HTR-8/SVneo (cell line): ENCODE results near the gene BOLA2.
"Not testable (repeated sequence)": the region's sequence is repeated elsewhere in the genome, so short reads cannot be mapped to it uniquely, and the experiment has no call there.

Experiments used
- DNase-seq: peaks from one replicate; pipeline ENCODE4 v3.0.0; 2011; ENCODE audit warnings: low spot score, mixed read lengths; ENCODE audit not compliant: insufficient read length
- FAIRE-seq: peaks from 2 replicates; lab custom pipeline; 2011; peaks lifted over from hg19 to GRCh38; lab: Jason Lieb, UNC

BOLA2 gene

DNA sequence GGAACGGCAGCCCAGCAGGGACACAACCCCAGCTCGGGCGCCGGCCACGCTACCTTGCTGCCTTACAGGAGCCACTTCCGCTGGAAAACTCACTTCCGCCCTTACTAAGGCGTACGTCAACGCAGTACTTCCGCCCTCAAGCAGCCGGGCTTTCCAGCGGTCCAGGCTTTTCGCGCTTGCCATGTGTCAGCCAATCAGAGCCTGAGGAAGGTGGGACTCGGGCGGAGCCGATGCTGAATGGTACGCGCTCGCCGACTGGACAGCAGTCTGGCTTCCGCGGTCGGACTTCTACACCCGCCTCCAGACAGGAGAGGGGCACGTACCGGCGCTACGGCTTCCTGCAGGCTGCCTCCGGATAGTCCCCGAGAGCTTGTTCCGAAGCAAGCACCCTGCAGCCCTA lies at the start of gene BOLA2, which contains the start of gene SLX1B:
Gene BOLA2, minus strand, starts transcription at position 83 of the 400 bp plus-strand sequence. CDS start 98 bp downstream, outside the sequence.
Gene SLX1B, plus strand, starts transcription at position 265 of the 400 bp plus-strand sequence.
- not testable (repeated sequence) for DNase-seq
- peak; percentile 94 for FAIRE-seq

DNA sequence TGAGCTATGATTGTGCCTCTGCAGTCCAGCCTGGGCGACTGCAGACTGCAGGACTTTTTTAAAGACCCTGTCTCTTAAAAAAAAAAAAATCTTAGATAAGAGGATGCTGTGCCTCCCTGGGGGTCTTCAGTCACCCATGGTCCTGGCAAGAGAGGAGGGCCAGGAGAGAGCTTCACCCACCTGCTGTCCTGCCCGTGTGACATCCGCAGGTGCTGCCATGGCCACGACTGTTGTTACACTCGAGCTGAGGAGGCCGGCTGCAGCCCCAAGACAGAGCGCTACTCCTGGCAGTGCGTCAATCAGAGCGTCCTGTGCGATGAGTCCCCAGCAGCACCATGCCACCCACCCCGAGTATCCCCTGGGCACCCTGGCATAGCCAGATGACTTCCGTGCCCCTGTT lies 28.1 kb upstream of the BOLA2 start:
- not testable (repeated sequence) for FAIRE-seq, DNase-seq

DNA sequence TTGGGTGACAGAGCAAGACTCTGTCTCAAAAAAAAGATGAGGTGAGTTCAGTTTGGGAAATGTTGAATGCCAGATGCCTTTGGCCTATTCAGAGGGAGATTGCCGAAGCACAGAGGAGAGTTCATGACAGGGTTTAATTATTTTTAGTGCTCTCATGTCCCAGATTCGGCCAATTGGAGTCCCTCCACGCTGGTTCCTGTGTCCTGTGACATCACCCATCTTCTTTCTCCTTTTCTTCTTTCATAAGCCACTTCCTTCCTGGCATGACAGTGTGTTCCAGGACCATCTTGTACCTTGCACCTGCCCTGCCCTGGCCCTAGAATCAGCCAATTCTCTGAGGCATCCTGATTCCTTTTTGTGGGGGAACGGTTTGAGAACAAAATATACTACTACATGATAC lies 17.9 kb upstream of the BOLA2 start:
- FAIRE-seq, DNase-seq: not testable (repeated sequence)

DNA sequence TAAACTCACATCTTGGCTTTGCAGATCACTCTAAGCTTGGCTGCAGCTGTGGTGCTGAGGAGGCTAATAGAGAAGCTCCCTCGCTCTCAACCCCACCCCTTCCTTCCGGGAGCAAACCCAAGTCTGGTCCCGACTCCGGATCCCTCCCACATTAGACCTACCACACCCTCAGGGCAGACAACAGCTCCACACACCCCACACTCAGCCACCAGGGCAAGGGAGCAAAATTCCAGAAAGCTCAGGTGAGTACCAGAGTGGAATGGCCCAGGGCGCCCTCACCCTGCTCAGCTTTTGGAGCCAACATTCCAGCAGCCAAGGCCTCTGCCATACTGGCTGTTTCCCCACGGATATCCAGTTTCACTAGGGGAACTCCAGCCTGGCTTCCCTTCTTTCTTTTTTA lies 15.5 kb upstream of the BOLA2 start:
- not testable (repeated sequence) for DNase-seq, FAIRE-seq

DNA sequence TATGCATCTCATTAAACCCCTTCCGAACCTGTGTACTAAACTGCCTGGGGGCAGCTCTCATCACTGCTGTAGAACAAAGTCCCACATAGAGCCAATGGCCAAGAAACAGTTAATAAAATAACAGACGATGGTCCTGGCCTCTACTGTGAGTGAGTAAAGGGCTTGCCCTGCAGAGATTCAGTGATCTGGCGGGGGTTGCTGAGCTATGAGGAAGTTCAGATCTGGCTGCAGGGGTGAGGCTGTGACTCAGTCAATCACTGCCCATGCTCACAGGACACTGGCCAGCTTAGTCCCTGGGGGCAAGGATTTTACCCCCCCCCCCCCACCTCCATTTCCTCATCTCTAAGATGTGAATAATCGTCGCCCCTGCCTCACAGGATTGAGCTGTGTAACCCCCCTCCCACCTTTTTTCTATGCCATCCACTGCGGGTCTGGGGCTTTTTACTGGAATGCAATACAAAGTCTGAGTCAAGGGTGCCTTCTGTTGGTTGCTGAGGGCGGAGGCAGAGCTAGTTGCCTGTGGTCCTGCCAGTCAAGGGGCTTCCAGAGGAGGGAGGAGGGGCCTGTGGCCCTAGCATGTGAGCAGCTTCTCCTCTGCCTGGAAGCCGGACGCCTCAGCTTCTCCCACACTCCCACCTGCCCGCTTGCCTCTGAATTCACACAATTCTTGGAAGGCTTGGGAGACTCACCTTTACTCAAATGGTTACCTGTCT lies 13.7 kb upstream of the BOLA2 start:
- DNase-seq, FAIRE-seq: not testable (repeated sequence)

DNA sequence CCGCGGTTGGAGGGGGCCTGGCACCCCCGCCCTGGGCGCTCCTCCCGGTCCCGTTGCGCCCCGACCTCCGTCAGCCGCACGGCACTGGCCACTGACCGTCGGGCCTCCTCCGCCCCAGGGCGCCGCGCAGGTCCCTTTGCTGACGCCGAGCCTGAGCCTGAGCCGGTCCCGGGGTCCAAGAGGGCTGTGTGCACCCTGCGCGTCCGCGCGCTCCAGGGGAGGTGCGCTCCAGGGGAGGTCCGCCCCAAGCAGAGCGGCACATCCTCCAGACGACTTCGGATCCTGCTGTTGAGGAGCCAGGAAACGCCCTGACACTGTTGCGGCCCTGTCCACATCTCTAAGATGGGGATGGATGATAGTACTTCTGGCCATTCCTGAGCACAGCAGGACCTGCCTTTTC lies 12.8 kb upstream of the BOLA2 start:
- not testable (repeated sequence) for DNase-seq, FAIRE-seq

DNA sequence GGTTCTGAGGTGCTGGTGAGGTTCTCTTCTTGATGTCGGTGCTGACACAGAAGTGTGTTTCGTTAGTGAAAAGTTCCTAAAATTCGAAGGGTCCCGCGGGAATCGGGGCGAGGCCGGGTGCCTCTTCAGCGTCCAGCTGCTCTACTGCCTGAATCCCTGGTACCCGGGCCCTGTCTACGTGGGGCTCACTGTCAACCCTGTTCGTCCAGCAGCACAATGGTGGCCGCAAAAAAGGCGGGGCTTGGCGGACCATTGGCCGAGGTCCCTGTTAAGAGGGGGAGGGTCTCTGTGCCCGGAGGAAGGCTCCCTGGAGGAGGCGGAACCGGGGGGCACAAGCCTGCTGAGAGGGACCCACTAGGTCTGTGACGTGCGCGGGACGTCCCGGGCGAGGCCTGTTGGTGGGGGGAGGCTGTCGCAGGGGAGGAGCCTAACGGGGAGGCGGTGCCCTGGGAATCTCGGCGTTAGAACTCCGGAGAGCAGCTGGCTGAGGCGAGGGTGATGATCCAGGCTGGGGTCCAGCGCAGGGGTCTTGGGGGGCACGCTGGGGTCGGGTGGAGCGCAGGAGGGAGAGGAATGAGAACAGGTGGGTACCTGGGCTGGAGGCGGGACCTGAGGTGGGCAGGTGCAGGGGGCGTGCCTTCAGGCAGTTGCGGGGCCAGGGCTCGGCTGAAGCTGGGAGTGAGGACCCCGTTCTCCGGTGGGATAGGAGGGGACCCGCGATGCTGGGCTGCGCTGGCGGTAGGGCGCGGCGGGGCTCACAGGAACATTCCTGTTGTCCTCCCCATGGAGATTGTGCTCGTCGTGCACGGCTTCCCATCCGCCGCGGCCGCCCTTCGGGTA lies 12.1 kb upstream of the BOLA2 start:
- not testable (repeated sequence) for DNase-seq, FAIRE-seq

DNA sequence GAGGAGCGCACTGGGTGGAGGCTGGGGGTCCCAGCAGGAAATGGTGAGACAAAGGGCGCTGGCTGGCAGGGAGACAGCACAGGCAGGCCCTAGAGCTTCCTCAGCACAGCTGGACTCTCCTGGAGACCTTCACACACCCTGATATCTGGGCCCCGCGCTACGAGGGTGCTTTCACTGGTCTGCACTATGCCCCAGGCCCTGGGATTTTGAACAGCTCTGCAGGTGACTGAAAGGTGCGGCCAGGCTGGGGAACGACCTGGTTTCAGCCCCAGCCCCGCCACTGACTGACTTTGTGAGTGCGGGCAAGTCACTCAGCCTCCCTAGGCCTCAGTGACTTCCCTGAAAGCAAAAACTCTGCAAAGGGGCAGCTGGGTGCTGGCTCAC lies 6.5 kb upstream of the BOLA2 start:
- not testable (repeated sequence) for DNase-seq, FAIRE-seq

DNA sequence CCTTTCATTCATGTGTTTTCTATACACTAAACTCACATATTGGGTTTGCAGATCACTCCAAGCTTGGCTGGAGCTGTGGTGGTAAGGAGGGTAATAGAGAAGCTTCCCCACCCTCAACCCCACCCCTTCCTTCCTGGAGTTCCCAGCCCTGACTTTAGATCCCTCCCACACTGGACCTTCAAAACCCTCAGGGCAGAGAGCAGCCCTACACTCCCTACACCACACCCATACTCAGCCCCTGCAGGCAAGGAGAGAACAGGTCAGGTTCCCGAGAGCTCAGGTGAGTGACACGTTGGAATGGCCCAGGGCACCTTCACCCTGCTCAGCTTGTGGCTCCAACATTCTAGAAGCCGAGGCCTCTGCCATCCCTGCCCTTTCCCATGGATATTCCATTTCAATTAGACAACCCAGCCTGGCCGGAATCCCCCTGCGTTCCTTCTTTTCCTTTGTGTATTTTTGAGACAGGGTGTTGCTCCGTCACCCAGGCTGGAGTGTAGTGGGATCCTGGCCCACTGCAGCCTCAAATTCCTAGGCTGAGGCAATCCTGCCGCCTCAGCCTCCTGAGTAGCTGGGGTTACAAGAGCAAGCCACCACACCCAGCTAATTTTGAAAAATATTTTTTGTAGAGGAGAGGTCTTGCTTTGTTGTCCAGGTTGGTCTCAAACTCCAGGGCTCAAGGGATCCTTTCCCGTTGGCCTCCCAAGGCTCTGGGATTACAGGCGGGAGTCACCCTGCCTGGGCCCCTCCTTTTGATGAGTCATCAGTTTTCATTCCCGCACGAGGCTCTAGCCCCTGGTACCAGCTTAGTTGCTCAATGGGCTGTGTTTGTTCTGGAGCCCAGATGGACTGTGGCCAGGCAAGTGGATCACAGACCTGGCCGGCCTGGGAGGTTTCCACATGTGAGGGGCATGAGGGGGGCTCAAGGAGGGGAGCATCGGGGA lies 5.8 kb upstream of the BOLA2 start, which contains the start of gene SULT1A4:
Gene SULT1A4, plus strand, starts transcription at position 208 of the 941 bp plus-strand sequence. CDS start 1,473 bp downstream, outside the sequence.
- DNase-seq, FAIRE-seq: not testable (repeated sequence)

DNA sequence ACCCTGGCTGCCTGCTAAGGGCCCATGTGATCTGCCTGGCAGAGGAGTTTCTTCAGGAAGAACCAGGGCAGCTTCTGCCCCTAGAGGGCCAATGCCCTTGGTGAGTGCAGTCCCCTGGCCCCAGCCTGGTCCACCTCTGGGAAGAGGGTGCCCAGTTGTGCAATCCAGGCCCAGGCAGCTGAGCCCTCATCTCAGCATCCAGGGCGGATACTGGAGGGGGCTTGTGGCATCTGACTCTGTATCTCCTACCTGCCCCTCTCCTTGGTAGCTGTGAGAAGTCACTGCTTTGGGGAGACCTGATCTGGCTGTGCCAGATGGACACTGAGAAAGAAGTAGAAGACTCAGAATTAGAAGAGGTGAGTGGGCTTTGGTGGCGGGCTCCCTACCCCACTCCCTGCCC lies 3.5 kb upstream of the BOLA2 start:
- DNase-seq, FAIRE-seq: not testable (repeated sequence)

DNA sequence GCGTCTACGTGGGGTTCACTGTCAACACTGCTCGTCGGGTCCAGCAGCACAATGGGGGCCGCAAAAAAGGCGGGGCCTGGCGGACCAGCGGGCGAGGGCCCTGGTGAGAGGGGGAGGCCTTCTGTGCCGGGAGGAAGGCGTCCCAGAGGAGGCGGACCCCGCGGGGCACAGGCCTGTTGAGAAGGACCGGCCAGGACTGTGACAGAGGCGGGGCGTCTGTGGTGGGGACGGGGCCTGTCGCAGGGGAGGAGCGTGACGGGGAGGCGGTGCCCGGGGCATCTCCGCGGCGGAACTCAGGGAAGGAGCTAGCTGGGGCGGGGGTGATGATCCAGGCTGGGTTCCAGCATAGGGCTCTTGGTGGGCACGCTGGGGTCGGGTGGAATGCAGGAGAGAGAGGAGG lies 677 bp upstream of the BOLA2 start:
- not testable (repeated sequence) for DNase-seq
- FAIRE-seq: peak; percentile 72

DNA sequence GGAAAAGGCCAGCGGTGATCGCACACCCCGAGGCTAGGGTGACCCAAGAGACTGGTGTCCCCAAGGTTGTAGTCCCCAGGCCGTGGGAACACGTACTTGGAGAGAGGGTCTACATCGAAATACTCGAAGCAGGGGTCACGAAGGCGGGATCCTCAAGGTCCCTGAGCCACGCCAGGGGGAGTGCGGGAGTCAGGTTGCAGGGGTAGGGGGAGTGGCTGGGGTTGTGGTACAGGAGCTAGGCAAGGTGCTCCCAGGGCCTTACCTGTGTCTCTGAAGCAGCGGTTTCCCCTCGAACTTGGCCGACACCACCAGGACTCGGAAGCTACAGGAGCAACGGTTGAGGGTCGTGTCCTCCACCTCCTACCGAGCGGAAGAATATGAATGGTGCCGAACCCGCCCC lies 397 bp downstream of the BOLA2 start:
- FAIRE-seq, DNase-seq: not testable (repeated sequence)

DNA sequence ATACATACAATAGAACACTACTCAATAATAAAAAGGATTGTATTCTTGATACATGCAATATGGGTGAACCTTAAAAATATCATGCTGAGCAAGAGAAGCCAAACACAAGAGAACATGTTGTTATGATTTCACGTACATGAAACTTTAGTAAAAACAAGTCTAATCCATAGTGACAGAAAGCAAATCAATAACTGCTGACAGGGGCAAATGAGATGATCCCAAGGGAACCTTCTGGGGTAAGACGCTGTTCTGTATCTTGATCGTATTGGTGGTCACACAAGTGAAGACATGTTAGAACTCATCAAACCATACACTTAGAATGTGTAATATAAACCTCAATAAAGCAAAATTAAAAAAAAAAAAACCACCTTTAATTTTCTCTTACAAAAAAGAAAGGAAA lies 28.8 kb downstream of the BOLA2 start:
- not testable (repeated sequence) for FAIRE-seq, DNase-seq

DNA sequence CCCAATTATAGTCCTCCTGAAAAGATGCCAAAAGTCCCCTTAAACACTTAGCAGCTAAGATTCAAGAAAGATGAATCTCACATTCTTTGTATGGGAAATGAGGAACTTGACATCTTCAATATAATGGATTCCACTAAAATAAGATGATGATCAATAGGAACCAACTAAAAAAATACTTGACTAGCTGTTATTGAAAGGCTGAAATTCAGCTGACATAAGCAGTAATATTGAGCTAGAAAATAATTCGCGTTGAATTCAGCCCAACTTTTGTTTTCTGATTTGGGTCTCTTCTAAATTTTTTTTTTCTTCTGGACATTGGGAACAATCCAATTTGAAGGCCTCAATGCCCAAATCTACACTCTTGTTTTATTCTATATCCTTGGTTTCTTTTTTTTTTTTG lies 30.6 kb downstream of the BOLA2 start:
- DNase-seq, FAIRE-seq: not testable (repeated sequence)

DNA sequence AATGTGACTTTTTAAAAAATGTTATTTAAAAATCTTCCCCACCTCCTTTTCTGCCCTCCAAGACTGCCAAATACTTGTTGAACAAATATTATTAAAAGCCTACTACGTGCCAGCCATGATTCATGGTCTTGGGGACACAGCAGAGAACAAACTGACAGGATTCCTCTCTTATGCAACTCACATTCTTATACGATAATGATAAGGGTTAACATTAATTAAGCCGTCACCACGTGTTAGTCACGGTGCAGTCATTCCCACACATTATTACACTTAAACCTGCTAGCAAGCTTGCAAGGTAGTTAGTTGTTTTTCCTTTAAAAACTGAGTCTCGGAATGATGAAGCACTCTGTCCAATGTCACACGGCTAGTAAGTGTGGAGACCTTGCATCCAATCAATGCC lies 48.9 kb downstream of the BOLA2 start:
- FAIRE-seq: not testable (repeated sequence)

More for the DNA sequence above, 48.9 kb downstream of the BOLA2 start:
- DNase-seq: not testable (repeated sequence)
